PFSK-1 (cell line): ENCODE measurements around the gene RPS29.

ENCODE experiments used
- POLR2AphosphoS5 ChIP-seq: IDR thresholded peaks from 2 replicates; pipeline ENCODE4 v1.6.1; 2012; ENCODE audit warnings: low read depth, mild to moderate bottlenecking, control low read depth, low read length, moderate library complexity
- REST ChIP-seq, 2 experiments: IDR thresholded peaks; 2 replicates each; pipeline versions ENCODE4 v1.6.1 to v1.8.0; 2011 to 2012; ENCODE audit warnings: low read depth in 2 of 2, low read length in 2 of 2, control low read depth in 1 of 2, inconsistent platforms in 1 of 2, mild to moderate bottlenecking in 1 of 2, moderate library complexity in 1 of 2; ENCODE audit not compliant: insufficient read depth in 1 of 2
- SIN3A ChIP-seq: IDR thresholded peaks from 2 replicates; pipeline ENCODE4 v1.6.1; 2012; ENCODE audit warnings: mild to moderate bottlenecking, low read length, moderate library complexity, borderline replicate concordance; ENCODE audit not compliant: insufficient read depth
- TAF1 ChIP-seq: IDR thresholded peaks from 2 replicates; pipeline ENCODE4 v1.6.1; 2012; ENCODE audit warnings: low read length, control low read depth, borderline replicate concordance; ENCODE audit not compliant: insufficient read depth

- no peak for TF ChIP-seq SIN3A
- TF ChIP-seq POLR2AphosphoS5: no peak
- TF ChIP-seq TAF1: no peak
- TF ChIP-seq REST (IDR thresholded peaks at IDR 0.05; ENCODE audit: insufficient read depth in 1 of 2, low read depth in 2 of 2, low read length in 2 of 2): no peak
Measured at GRCh38 chr14:49593016-49593415, 6.8 kb upstream of the RPS29 start.
